Hepatocyte (in vitro differentiated cells): ENCODE data around the gene SORCS2.

Experiments
- EZH2 ChIP-seq: fragments of 200-600 bp; sonication (generic); IDR thresholded peaks from 2 replicates; pipeline ENCODE4 v1.6.1; 2016; ENCODE audit warnings: antibody characterized with exemption, mild to moderate bottlenecking, borderline replicate concordance
- EZH2phosphoT487 ChIP-seq: fragments of 200-600 bp; sonication (generic); IDR thresholded peaks from one replicate; pipeline ENCODE4 v1.6.1; 2018; ENCODE audit warnings: antibody characterized with exemption, mild to moderate bottlenecking, low read depth, moderate library complexity; ENCODE audit not compliant: unreplicated experiment, severe bottlenecking
- TF ChIP-seq, protein P1 (sequence below): fragments of 200-600 bp; sonication (generic); IDR thresholded peaks from 2 replicates; pipeline ENCODE4 v1.5.1; 2016; ENCODE audit warnings: antibody characterized with exemption, mild to moderate bottlenecking; ENCODE audit not compliant: poor library complexity

- no peak for TF ChIP-seq EZH2phosphoT487
- TF ChIP-seq, protein P1, sequence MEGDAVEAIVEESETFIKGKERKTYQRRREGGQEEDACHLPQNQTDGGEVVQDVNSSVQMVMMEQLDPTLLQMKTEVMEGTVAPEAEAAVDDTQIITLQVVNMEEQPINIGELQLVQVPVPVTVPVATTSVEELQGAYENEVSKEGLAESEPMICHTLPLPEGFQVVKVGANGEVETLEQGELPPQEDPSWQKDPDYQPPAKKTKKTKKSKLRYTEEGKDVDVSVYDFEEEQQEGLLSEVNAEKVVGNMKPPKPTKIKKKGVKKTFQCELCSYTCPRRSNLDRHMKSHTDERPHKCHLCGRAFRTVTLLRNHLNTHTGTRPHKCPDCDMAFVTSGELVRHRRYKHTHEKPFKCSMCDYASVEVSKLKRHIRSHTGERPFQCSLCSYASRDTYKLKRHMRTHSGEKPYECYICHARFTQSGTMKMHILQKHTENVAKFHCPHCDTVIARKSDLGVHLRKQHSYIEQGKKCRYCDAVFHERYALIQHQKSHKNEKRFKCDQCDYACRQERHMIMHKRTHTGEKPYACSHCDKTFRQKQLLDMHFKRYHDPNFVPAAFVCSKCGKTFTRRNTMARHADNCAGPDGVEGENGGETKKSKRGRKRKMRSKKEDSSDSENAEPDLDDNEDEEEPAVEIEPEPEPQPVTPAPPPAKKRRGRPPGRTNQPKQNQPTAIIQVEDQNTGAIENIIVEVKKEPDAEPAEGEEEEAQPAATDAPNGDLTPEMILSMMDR = no peak
- TF ChIP-seq EZH2 = no peak
These were observed 277.8 kb downstream of the SORCS2 start for GRCh38 chr4:7470111-7470510.
